DOHH2 (cell line): Measurements from ENCODE around the gene CD79B.

Source experiments
- CTCF ChIP-seq: fragments of 200-600 bp; sonication (generic); IDR thresholded peaks from one replicate; pipeline ENCODE4 v1.5.1; 2014; ENCODE audit warnings: antibody characterized with exemption, mild to moderate bottlenecking, low read depth, low read length; ENCODE audit not compliant: poor library complexity, severe bottlenecking
- EZH2phosphoT487 ChIP-seq: fragments of 200-600 bp; sonication (generic); IDR thresholded peaks from 2 replicates; pipeline ENCODE4 v1.6.1; 2017; ENCODE audit warnings: borderline replicate concordance, mild to moderate bottlenecking, antibody characterized with exemption, low read length, moderate library complexity, mixed read lengths

- TF ChIP-seq CTCF (no peak), EZH2phosphoT487 (no peak)
Observed at GRCh38 chr17:63973247-63973646, 41.1 kb upstream of the CD79B start.
